HEK293 (cell line): ENCODE data around the gene IL16.
A peak's percentile ranks its signal among the peaks of the same experiment; 100 is the strongest.

Experiments
- GFI1B ChIP-seq: fragments of 450-650 bp; formaldehyde crosslinking; IDR thresholded peaks from 2 replicates; pipeline ENCODE4 v1.5.1; 2016; ENCODE audit warnings: missing biosample characterization, missing genetic modification characterization
- GLIS1 ChIP-seq: fragments of 450-650 bp; formaldehyde crosslinking; IDR thresholded peaks from 2 replicates; pipeline ENCODE4 v1.5.1; 2016; ENCODE audit warnings: missing biosample characterization, missing genetic modification characterization
- REPIN1 ChIP-seq: fragments of 450-650 bp; formaldehyde crosslinking; IDR thresholded peaks from 2 replicates; pipeline ENCODE4 v1.5.1; 2017; ENCODE audit warnings: missing biosample characterization, missing genetic modification characterization, low read depth
- SCRT1 ChIP-seq: fragments of 450-650 bp; formaldehyde crosslinking; IDR thresholded peaks from 2 replicates; pipeline ENCODE4 v1.5.1; 2016; ENCODE audit warnings: missing biosample characterization, missing genetic modification characterization, borderline replicate concordance
- ZIC2 ChIP-seq: fragments of 450-650 bp; formaldehyde crosslinking; IDR thresholded peaks from 2 replicates; pipeline ENCODE4 v1.5.1; 2016; ENCODE audit warnings: missing biosample characterization, missing genetic modification characterization
- ZNF138 ChIP-seq: fragments of 450-650 bp; formaldehyde crosslinking; IDR thresholded peaks from 2 replicates; pipeline ENCODE4 v1.5.1; 2016; ENCODE audit warnings: missing biosample characterization, missing genetic modification characterization, borderline replicate concordance
- ZNF140 ChIP-seq: fragments of 450-650 bp; formaldehyde crosslinking; IDR thresholded peaks from 2 replicates; pipeline ENCODE4 v1.5.1; 2016; ENCODE audit warnings: missing biosample characterization, missing genetic modification characterization
- ZNF155 ChIP-seq: fragments of 450-650 bp; formaldehyde crosslinking; IDR thresholded peaks from 2 replicates; pipeline ENCODE4 v1.5.1; 2016; ENCODE audit warnings: missing biosample characterization, missing genetic modification characterization
- ZNF214 ChIP-seq: fragments of 450-650 bp; formaldehyde crosslinking; IDR thresholded peaks from 2 replicates; pipeline ENCODE4 v1.5.1; 2017; ENCODE audit warnings: missing biosample characterization, mild to moderate bottlenecking, missing genetic modification characterization, borderline replicate concordance
- ZNF223 ChIP-seq: fragments of 450-650 bp; formaldehyde crosslinking; IDR thresholded peaks from 2 replicates; pipeline ENCODE4 v1.5.1; 2016; ENCODE audit warnings: missing biosample characterization, missing genetic modification characterization
- ZNF324 ChIP-seq: fragments of 450-650 bp; formaldehyde crosslinking; IDR thresholded peaks from 2 replicates; pipeline ENCODE4 v1.5.1; 2016; ENCODE audit warnings: missing biosample characterization, missing genetic modification characterization
- ZNF501 ChIP-seq: fragments of 450-650 bp; formaldehyde crosslinking; IDR thresholded peaks from 2 replicates; pipeline ENCODE4 v1.5.1; 2016; ENCODE audit warnings: missing biosample characterization, missing genetic modification characterization
- ZNF544 ChIP-seq: fragments of 450-650 bp; formaldehyde crosslinking; IDR thresholded peaks from 2 replicates; pipeline ENCODE4 v1.5.0; 2017; ENCODE audit warnings: missing biosample characterization, missing genetic modification characterization
- ZNF621 ChIP-seq: fragments of 450-650 bp; formaldehyde crosslinking; IDR thresholded peaks from 2 replicates; pipeline ENCODE4 v1.5.1; 2017; ENCODE audit warnings: missing biosample characterization, missing genetic modification characterization
- ZNF623 ChIP-seq: fragments of 450-650 bp; formaldehyde crosslinking; IDR thresholded peaks from 2 replicates; pipeline ENCODE4 v1.5.1; 2016; ENCODE audit warnings: missing biosample characterization, missing genetic modification characterization
- ZNF624 ChIP-seq: fragments of 450-650 bp; formaldehyde crosslinking; IDR thresholded peaks from 2 replicates; pipeline ENCODE4 v1.5.1; 2017; ENCODE audit warnings: missing biosample characterization, missing genetic modification characterization
- ZNF658 ChIP-seq: fragments of 450-650 bp; formaldehyde crosslinking; IDR thresholded peaks from 2 replicates; pipeline ENCODE4; 2016; ENCODE audit warnings: missing biosample characterization, missing genetic modification characterization
- ZNF670 ChIP-seq: fragments of 450-650 bp; formaldehyde crosslinking; IDR thresholded peaks from 2 replicates; pipeline ENCODE4 v1.5.1; 2016; ENCODE audit warnings: missing biosample characterization, missing genetic modification characterization, low read depth
- ZNF677 ChIP-seq: fragments of 450-650 bp; IDR thresholded peaks from 2 replicates; pipeline ENCODE4 v1.5.0; 2018; ENCODE audit warnings: missing biosample characterization, mild to moderate bottlenecking, missing genetic modification characterization, moderate library complexity
- ZNF701 ChIP-seq: fragments of 450-650 bp; formaldehyde crosslinking; IDR thresholded peaks from 2 replicates; pipeline ENCODE4 v1.5.1; 2016; ENCODE audit warnings: missing biosample characterization, missing genetic modification characterization
- ZNF747 ChIP-seq: fragments of 450-650 bp; formaldehyde crosslinking; IDR thresholded peaks from 2 replicates; pipeline ENCODE4 v1.5.1; 2016; ENCODE audit warnings: missing biosample characterization, missing genetic modification characterization
- ZNF768 ChIP-seq: fragments of 450-650 bp; formaldehyde crosslinking; IDR thresholded peaks from 2 replicates; pipeline ENCODE4 v1.5.1; 2018; ENCODE audit warnings: missing biosample characterization, mild to moderate bottlenecking, missing genetic modification characterization
- ZNF843 ChIP-seq: fragments of 450-650 bp; formaldehyde crosslinking; IDR thresholded peaks from 2 replicates; pipeline ENCODE4 v1.5.1; 2016; ENCODE audit warnings: missing biosample characterization, missing genetic modification characterization
- TF ChIP-seq, protein P1 (sequence below): fragments of 450-650 bp; formaldehyde crosslinking; IDR thresholded peaks from 2 replicates; pipeline ENCODE4 v1.5.1; 2016; ENCODE audit warnings: missing biosample characterization, missing genetic modification characterization
- TF ChIP-seq, protein P2 (sequence below): fragments of 450-650 bp; formaldehyde crosslinking; IDR thresholded peaks from 2 replicates; pipeline ENCODE4 v1.5.1; 2017; ENCODE audit warnings: missing biosample characterization, missing genetic modification characterization
- TF ChIP-seq, protein P3 (sequence below): fragments of 450-650 bp; formaldehyde crosslinking; IDR thresholded peaks from 2 replicates; pipeline ENCODE4 v1.5.1; 2016; ENCODE audit warnings: missing biosample characterization, missing genetic modification characterization, borderline replicate concordance
- TF ChIP-seq, protein P4 (sequence below): fragments of 450-650 bp; formaldehyde crosslinking; IDR thresholded peaks from 2 replicates; pipeline ENCODE4 v1.5.1; 2017; ENCODE audit warnings: missing biosample characterization, missing genetic modification characterization
- TF ChIP-seq, protein P5 (sequence below): fragments of 450-650 bp; formaldehyde crosslinking; IDR thresholded peaks from 2 replicates; pipeline ENCODE4 v1.5.1; 2017; ENCODE audit warnings: missing biosample characterization, missing genetic modification characterization
- TF ChIP-seq, protein P6 (sequence below): fragments of 450-650 bp; formaldehyde crosslinking; IDR thresholded peaks from 2 replicates; pipeline ENCODE4 v1.5.1; 2016; ENCODE audit warnings: missing biosample characterization, missing genetic modification characterization

IL16 gene

DNA sequence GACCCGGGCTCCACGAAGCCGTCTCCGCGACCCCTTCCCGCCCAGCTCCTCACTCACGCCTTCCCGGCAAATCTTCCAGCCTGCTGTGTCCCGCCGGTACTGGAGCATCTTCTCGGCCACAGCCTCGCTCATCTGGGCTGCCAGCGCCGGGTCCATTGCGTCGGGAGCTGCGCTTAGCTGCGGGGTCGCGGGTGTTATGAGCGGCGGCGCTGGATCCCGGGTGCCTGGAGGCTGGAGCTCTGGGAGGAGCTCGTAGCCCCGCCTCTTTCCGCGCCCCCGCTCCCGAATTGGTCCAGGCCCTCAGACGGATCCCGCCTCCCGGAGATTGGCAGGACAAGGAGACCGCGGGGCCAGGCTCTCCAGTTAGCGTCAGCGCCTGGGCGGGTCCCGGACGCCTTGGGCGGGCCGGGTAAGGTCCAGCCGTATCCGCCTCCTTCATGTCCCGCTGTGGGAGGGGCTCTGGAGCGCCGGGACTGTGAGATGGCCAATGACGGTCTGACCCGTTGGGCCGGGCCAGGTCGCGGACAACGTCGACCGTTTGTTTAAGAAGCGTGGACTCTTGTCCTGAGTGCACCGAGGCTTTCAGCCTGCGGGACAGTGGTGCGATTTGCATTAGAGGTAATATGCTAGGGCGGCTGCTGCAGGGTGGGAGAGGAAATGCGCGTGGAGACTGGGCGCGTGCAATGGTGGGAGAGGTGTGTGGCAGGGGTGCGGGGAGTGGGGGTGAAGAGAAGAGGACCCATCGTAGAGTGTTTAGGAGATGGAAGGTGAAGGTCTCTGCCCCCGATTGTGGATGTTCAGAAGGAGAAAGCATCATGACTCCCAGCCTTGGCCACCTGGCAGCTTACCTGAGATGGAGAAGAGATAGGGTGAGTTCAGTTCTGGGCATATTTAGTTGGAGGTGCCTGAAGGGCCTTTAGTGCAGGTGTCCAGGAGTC lies 127.5 kb downstream of the IL16 start, which contains the start of gene STARD5 (continued):
- no peak for TF ChIP-seq ZNF138 (tag by site-specific recombination)
- TF ChIP-seq SCRT1 = no peak
- TF ChIP-seq ZNF843 (tag by site-specific recombination) = no peak
- no peak for TF ChIP-seq ZNF621
- no peak for TF ChIP-seq ZNF223 (tag by site-specific recombination)
- TF ChIP-seq ZNF670 (tag by site-specific recombination) = no peak
- TF ChIP-seq, protein P1, sequence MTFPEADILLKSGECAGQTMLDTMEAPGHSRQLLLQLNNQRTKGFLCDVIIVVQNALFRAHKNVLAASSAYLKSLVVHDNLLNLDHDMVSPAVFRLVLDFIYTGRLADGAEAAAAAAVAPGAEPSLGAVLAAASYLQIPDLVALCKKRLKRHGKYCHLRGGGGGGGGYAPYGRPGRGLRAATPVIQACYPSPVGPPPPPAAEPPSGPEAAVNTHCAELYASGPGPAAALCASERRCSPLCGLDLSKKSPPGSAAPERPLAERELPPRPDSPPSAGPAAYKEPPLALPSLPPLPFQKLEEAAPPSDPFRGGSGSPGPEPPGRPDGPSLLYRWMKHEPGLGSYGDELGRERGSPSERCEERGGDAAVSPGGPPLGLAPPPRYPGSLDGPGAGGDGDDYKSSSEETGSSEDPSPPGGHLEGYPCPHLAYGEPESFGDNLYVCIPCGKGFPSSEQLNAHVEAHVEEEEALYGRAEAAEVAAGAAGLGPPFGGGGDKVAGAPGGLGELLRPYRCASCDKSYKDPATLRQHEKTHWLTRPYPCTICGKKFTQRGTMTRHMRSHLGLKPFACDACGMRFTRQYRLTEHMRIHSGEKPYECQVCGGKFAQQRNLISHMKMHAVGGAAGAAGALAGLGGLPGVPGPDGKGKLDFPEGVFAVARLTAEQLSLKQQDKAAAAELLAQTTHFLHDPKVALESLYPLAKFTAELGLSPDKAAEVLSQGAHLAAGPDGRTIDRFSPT (tag by site-specific recombination) = no peak
- 0 out of 2 replicates have a peak, but pooled peaks have one; percentile 39 for TF ChIP-seq ZNF324
- TF ChIP-seq ZNF623 (tag by site-specific recombination) = no peak
- no peak for TF ChIP-seq ZNF747
- no peak for TF ChIP-seq GFI1B (tag by site-specific recombination)
- TF ChIP-seq ZIC2 = no peak
- TF ChIP-seq, protein P2, sequence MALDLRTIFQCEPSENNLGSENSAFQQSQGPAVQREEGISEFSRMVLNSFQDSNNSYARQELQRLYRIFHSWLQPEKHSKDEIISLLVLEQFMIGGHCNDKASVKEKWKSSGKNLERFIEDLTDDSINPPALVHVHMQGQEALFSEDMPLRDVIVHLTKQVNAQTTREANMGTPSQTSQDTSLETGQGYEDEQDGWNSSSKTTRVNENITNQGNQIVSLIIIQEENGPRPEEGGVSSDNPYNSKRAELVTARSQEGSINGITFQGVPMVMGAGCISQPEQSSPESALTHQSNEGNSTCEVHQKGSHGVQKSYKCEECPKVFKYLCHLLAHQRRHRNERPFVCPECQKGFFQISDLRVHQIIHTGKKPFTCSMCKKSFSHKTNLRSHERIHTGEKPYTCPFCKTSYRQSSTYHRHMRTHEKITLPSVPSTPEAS (tag by site-specific recombination) = no peak
- TF ChIP-seq ZNF677 (tag by site-specific recombination) = no peak
- peak; percentile 40; the same call in 1 of the 2 replicates for TF ChIP-seq ZNF501
- no peak for TF ChIP-seq REPIN1 (tag by site-specific recombination)
- no peak for TF ChIP-seq ZNF155 (tag by site-specific recombination)
- TF ChIP-seq ZNF768 = no peak
- TF ChIP-seq GLIS1 (tag by site-specific recombination) = no peak
- no peak for TF ChIP-seq ZNF658 (tag by site-specific recombination)
- TF ChIP-seq, protein P3, sequence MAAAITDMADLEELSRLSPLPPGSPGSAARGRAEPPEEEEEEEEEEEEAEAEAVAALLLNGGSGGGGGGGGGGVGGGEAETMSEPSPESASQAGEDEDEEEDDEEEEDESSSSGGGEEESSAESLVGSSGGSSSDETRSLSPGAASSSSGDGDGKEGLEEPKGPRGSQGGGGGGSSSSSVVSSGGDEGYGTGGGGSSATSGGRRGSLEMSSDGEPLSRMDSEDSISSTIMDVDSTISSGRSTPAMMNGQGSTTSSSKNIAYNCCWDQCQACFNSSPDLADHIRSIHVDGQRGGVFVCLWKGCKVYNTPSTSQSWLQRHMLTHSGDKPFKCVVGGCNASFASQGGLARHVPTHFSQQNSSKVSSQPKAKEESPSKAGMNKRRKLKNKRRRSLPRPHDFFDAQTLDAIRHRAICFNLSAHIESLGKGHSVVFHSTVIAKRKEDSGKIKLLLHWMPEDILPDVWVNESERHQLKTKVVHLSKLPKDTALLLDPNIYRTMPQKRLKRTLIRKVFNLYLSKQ (tag by site-specific recombination) = no peak
- TF ChIP-seq ZNF544 (tag by site-specific recombination) = no peak
- TF ChIP-seq ZNF624 (tag by site-specific recombination) = no peak
- TF ChIP-seq, protein P4, sequence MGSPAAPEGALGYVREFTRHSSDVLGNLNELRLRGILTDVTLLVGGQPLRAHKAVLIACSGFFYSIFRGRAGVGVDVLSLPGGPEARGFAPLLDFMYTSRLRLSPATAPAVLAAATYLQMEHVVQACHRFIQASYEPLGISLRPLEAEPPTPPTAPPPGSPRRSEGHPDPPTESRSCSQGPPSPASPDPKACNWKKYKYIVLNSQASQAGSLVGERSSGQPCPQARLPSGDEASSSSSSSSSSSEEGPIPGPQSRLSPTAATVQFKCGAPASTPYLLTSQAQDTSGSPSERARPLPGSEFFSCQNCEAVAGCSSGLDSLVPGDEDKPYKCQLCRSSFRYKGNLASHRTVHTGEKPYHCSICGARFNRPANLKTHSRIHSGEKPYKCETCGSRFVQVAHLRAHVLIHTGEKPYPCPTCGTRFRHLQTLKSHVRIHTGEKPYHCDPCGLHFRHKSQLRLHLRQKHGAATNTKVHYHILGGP = no peak
- TF ChIP-seq, protein P5, sequence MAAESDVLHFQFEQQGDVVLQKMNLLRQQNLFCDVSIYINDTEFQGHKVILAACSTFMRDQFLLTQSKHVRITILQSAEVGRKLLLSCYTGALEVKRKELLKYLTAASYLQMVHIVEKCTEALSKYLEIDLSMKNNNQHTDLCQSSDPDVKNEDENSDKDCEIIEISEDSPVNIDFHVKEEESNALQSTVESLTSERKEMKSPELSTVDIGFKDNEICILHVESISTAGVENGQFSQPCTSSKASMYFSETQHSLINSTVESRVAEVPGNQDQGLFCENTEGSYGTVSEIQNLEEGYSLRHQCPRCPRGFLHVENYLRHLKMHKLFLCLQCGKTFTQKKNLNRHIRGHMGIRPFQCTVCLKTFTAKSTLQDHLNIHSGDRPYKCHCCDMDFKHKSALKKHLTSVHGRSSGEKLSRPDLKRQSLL = peak; percentile 87
- TF ChIP-seq ZNF701 (tag by site-specific recombination) = no peak
- TF ChIP-seq ZNF140 = no peak
- no peak for TF ChIP-seq ZNF214 (tag by site-specific recombination)
- TF ChIP-seq, protein P6, sequence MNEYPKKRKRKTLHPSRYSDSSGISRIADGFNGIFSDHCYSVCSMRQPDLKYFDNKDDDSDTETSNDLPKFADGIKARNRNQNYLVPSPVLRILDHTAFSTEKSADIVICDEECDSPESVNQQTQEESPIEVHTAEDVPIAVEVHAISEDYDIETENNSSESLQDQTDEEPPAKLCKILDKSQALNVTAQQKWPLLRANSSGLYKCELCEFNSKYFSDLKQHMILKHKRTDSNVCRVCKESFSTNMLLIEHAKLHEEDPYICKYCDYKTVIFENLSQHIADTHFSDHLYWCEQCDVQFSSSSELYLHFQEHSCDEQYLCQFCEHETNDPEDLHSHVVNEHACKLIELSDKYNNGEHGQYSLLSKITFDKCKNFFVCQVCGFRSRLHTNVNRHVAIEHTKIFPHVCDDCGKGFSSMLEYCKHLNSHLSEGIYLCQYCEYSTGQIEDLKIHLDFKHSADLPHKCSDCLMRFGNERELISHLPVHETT = peak; percentile 28; the same call in 1 of the 2 replicates
